GM19043 (cell line): ENCODE results near the gene TRMU.

Experiments used
- ATAC-seq: cut with Tn5 transposase; IDR thresholded peaks from one replicate; pipeline ENCODE4 v1.9.1; 2021; ENCODE audit warnings: low read depth; ENCODE audit not compliant: unreplicated experiment

Gene TRMU

GRCh38 chr22:46331496-46331895 is 4.0 kb upstream of the TRMU start:
- ATAC-seq: no peak

DNA sequence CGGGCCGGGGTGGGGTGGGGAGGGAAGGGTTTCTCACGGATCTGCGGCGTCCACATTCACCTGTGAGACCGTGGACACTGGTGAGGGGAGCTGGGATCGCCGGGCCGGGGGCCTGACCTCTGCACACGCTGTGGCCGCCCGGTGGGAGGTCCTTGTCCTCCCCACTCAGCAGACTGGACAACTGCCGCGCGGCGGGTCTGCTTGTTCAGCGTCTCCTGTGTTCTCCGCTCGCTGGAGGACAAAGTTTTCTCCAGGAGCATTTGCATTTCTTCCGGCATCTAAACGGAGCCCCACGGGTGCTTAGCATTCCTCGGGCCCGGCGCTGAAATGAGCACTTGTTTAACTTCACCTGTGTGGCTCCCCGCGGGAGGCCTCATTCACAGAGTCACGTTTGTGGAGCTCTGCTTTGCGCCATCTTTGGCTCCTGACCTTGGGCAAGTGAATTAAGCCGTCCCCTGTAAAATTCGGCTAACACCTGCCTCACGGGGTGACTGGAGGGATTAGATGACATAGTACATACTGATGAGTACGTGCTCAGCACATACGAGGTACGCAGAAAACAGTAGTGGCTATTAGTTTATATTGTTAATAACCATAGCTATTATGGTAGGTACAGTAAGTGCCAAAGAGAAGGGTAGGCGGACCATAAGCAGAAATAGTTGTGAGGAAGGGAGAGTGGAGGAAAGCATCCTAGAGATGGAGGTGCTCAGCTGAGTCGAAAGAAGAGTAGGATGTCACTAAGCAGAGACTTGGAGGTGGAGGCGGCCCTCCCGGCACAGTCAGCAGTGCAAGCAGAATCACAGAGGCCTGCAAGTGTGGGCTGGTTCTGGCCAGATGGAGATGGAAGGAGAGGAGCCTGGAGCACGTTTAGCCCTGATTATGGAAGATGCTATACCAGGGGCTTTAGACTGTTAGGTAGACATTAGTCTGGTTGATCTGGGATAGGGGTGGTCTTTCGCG is 885 bp downstream of the TRMU start:
- no peak for ATAC-seq

DNA sequence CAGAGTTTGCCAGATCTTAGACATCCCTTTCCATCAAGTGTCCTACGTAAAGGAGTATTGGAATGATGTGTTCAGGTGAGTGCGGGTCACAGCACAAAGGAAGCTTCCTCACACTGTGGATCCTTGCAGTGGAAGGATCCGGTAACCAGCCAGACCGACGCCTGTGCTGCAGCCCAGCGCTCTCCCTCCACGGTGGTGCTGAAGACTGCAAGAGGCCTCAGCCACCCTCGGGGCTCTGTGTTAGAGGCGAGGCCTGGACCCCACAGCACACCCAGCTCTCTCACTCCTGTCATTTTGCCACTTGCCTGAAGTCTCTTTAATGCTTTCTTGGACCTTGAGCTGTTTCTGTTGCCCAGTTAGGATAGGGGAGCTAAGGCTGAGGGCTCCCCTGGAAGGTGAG is 2.4 kb downstream of the TRMU start:
- ATAC-seq: no peak

DNA sequence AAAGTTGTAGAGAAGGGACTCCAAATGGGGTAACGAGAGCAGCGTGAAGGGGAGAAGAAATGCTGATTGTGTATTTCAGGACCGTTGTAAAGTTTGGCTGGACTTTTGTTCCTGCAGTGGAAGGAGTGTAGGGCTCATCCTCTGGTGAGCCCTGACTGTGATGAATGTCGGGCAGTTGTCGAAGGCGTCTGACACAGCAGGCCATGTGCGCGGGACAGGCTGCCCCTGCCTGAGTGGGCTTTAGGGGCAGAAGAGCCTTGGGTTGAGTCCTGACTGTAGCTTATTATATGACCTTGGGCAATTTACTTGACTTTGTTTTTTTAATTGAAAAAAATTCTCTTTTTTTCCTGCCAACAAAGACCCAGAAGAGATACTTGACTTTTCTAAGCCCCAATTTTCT is 3.1 kb downstream of the TRMU start:
- no peak for ATAC-seq

- no peak for ATAC-seq
These were observed 4.4 kb downstream of the TRMU start for GRCh38 chr22:46339956-46340355.

DNA sequence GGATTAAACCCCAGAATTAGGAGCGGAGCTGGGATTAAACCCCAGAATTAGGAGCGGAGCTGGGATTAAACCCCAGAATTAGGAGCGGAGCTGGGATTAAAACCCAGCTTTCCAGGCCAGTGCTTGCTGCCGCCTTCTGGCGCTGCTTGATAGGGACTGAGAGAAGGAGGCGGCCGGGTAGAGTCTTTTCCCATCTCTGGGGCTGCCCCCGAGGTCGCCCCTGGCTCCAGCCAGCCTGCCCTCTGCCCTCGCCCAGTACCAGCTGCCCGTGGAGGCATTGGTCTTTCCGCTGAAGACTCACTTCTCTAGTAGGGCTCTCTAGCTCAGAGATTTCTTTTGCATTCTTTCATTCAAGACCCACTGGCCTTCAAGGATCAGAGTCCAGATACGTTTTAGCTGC is 5.2 kb downstream of the TRMU start:
- no peak for ATAC-seq

DNA sequence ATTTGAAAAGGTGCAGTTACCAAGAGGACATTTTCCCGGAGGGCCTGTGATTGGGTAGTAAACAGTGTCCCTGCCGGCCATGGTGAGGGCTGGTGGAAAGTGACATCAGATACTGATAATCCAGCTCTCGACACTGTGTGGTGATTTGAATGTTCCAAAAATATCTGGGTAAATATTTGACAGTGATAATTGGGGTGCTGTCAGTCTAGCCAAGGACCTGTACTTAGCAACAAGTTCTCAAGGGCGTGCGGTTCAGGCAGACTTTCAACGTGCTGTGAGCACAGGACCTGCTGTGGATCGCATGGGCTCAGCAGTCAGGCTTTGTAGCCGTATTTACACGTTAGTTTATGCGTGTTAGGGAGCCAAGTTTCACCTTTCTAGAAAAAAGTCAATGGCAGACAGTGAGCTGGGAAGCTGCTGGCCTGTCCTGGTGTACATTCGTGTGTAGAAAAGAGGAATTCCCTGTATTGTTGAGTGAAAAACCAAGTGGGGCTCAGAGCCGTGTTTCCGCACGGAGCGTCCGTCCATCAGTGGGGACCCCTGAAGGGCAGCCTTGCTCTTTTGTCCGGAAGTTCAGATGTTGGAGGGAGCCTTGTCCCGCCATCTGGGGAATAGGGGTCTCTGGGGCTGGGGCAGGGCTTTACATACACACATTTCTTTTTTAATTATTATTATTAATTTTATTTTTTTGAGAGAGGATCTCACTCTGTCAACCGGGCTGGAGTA is 11.3 kb downstream of the TRMU start:
- ATAC-seq: no peak

GRCh38 chr22:46347646-46348045 is 12.1 kb downstream of the TRMU start:
- ATAC-seq: no peak

DNA sequence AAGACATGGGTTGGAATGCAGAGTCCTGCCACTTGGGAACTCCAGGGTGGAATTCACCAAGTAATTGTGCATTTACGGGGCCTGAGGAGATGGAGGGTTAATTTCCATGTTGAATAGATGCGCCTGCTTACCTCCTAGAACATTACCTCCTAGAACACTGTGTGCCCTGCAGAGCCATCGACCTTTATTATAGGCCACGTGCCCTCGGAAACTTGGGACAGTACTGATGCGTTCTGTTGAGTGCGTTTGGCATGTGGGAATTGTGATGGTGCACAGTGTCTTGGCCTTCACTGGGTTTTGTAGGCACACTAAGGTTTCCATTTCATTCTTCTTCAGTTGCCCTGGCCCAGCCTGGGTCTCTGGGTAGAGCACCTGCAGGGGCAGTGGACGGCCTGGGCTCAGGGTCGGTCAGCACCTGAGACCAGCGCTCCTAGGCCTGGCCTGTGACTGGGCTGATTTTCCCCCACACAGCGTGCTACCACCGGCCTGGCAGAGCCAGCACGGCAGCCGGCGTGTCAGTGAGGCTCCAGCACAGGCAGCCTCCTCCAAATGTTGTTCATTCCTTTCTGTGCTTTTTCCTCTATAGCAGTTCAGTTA is 12.7 kb downstream of the TRMU start:
- no peak for ATAC-seq

DNA sequence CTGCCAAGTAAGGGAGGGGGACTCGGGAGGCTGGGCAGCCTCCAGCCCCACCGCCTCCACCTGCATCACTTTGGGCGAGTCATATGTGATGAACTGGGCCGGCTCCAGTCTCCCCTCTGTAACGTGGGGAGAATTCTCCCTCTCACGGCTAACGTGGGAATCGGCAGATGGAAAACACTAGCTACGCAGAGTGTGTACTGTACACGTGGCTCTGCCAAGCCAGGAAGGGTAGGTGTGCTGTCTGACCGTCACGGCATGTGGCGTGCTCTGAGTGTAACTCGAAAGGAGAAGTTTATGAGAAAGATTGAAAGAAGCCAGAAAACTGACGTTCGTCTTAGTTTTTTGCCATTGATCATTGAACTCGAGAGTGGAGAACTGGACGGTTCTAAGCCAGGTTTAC is 13.7 kb downstream of the TRMU start:
- ATAC-seq: no peak

DNA sequence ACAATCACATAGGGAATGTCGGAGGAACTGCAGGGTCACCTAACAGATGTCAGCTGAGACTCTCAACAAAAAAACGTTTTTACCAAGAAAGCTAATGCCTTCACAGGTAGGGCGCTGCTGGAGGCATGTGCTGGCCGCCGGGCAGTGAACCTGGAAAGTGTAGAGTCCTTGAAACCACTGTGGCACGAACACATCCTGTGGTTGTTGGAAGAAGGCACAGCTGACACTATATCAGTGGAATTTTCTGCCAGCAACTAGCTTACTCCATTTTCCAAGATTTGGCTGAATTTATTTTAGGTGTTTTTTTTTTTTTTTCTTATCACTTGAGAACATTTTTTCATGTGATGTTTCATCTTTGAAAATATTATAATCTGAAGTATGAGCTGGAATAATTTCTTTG is 14.2 kb downstream of the TRMU start:
- ATAC-seq: no peak

GRCh38 chr22:46350121-46350520 is 14.6 kb downstream of the TRMU start:
- no peak for ATAC-seq

DNA sequence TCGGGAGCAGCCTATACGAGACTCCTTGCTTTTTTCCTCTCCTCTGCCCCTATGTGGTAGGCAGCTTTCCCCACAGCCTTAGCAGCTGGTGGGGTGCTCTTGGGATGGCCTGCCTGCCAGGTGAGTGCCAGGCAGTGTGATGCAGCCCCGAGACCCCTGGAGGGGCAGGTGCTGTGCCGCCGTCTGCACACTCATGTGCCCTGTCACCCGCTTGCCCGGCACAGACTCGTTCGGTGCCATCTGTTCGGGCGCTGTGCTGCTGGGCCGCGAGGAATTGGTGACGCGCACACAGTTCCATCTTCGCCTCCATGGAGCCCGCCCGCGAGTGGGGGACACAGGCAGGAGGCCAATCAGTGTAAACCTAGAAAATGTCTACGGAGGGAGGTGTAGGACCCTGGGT is 15.1 kb downstream of the TRMU start:
- no peak for ATAC-seq

GRCh38 chr22:46351131-46351735 is 15.7 kb downstream of the TRMU start:
- no peak for ATAC-seq

DNA sequence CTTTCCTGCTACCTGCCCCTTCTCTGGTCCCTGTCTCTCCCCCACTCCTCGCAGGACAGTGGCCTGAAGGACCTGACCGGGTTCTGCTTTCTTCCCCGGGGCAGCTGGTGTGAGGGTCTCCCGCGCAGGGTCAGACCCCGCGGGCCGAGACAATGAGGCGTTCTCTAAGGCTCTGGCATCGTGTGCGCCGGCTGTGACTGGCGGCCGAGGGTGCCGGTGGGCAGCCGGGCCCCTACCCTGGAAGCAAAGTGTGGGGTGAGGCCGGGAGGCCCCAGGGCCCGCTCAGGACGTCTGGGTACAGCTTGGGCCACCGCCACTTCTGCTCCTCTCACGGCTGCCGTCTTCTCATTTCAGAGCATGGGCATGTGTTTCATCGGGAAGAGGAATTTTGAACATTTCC is 16.3 kb downstream of the TRMU start:
- no peak for ATAC-seq

DNA sequence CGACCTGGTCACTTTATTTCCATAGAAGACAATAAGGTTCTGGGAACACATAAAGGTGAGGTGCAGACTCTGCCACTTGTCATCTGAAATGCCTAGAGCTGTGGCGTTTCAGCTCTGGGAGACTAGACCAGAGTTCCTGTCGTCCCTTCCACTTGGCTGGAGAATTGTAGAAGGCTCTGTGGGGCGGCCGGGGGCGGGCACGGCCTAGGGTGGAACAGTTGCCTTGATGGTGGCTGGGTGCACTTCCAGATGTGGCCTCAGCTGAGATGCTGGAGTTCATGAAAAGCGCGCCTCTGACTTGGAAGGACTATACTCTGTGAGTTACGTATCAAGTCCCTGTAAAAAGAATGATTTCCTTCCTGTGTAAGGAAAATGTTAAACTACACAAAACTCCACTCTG is 16.8 kb downstream of the TRMU start:
- no peak for ATAC-seq

DNA sequence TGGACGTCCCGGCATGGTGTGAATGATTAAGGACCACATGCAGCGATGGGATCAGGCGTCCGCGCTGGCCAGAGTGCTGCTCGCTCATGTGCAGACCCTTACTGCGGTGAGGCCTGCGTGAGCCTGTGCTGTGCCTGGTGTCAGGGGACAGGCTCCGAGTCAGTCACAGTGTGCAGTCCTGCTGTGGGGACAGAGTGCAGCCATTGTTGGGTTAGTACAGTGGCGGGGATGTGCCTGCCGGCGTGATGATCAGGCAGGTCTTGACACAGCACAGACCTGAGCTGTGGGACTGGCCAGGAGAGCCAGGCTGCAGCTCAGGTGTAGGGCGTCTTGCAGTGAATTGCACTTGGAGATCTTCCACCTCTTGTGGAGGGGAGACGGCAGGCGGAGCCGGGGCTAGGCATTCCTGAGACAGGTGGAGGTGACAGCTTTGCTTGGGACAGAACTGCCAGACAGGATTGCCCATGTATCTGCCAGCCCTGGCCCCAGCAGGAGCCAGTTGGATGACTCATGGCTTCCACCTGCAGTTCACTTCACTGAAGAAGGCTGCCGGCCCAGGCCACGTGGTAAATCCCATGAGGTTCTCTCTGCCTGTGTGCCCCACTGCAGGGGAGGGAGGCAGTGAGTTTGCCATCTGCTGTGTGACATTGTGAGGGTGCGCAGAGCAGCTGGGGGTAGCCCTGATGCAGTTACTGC is 17.3 kb downstream of the TRMU start:
- no peak for ATAC-seq

- no peak for ATAC-seq
These were observed 18.1 kb downstream of the TRMU start for GRCh38 chr22:46353483-46354105.

DNA sequence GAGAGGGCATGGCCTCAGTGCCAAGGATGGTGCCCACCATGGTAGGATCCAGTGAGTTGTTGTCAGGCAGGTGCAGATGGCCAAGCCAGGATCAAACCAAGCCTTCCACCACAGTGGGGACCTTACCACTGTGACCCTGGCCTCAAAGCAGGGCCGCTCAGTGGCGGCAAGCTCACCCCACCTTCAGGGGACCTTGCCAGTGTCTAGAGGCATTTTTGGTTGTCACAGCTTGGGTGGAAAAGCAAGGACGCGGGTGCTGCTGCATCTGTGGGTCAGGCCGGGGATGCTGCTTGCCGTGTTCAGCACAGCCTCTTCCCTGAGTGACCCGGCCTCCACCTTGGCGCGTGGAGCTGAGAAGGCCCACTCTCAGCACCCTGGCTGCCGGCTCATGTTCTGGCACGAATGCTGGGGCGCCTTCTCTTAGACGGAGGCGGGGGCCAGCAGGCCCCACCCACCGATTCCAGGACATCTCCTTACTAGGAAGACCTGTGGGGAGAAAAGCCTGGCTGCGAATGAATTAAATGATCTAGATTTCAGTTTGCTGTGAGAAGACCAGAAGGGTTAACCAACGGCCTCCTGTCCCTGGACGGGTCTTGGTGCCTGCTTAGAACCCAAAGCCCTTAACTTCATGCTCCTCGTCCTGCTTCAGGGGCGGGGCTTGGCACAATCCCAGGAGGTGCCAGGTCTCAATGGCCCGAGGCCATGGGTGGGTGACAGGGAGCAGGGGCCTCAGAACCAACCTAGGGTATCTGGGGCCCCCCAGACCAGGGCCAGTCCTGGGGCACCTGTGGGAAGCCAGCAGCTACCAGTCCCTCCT is 18.9 kb downstream of the TRMU start:
- ATAC-seq: no peak
